Left colon (tissue), 2 donors: Measurements from ENCODE around the gene HABP4. TPM values are rescaled to one million over a fixed set of nuclear protein-coding genes. Genes with fewer than 3 reads are reported as not detected.
"Not testable (repeated sequence)": the region's sequence is repeated elsewhere in the genome, so short reads cannot be mapped to it uniquely, and the experiment has no call there.

Experiments used
- ATAC-seq: fragments of 200-7000 bp; cut with Tn5 transposase; one replicate; pipeline ENCODE4 v1.9.1; 2020; ENCODE audit warnings: mild to moderate bottlenecking, moderate library complexity
- DNase-seq, 2 donors: peaks; one replicate each; pipeline ENCODE4 v3.0.0-alpha.2; 2020
- intact Hi-C, 2 donors: fragments of 100-400 bp; cut with DNase I in 1 of 2; cut with micrococcal nuclease in 1 of 2; formaldehyde crosslinking; loops; one replicate each; pipeline versions ENCODE4 v1.11.2 to v1.14.0; 2022; cut with DNase I, micrococcal nuclease
- total RNA-seq, 2 donors: library from RNA; stranded (reverse); fragmentation: NEBNext Ultra II Directional; extraction: Animal tissue kit (Norgen Biotek cat#: 25700); gene quantifications; one replicate each; pipeline ENCODE4 v1.2.1, GENCODE V29; 2021
- donor health status: DM: no; HTN: no; CAD: no.
- donor health status: DM: yes; HTN: yes; CAD: no.

HABP4 gene
- total RNA-seq, 2 donors from 2014 or later = 2.0 to 4.3 TPM

GRCh38 chr9:96491079-96491879 is 41.3 kb downstream of the HABP4 start:
- ATAC-seq (no peak), DNase-seq (no peak)
- intact Hi-C loops = no loop called here

- ATAC-seq = no peak
- no peak for DNase-seq
- intact Hi-C loops = no loop called here
Observed at GRCh38 chr9:96491880-96492525, 42.0 kb downstream of the HABP4 start.

- intact Hi-C loops = no loop called here
- ATAC-seq = no peak
- no peak for DNase-seq
Observed at GRCh38 chr9:96492993-96493531, 43.1 kb downstream of the HABP4 start.

- no peak for ATAC-seq
Observed at GRCh38 chr9:96493757-96494156, 43.8 kb downstream of the HABP4 start.

GRCh38 chr9:96494215-96494800 is 44.3 kb downstream of the HABP4 start:
- no peak for DNase-seq
- ATAC-seq = no peak
- intact Hi-C loops = no loop called here

More at GRCh38 chr9:96493757-96494156, 43.8 kb downstream of the HABP4 start:
- intact Hi-C loops = no loop called here
- DNase-seq = no peak

- ATAC-seq = no peak
- no peak for DNase-seq
- intact Hi-C loops = no loop called here
Observed at GRCh38 chr9:96495341-96495740, 45.4 kb downstream of the HABP4 start.

- ATAC-seq = no peak
- intact Hi-C loops = no loop called here
Observed at GRCh38 chr9:96496368-96497116, 46.6 kb downstream of the HABP4 start.

GRCh38 chr9:96497117-96497399 is 47.1 kb downstream of the HABP4 start:
- DNase-seq (no peak), ATAC-seq (no peak)
- intact Hi-C loops = no loop called here

More at GRCh38 chr9:96496368-96497116, 46.6 kb downstream of the HABP4 start:
- no peak for DNase-seq

GRCh38 chr9:96498796-96499195 is 48.8 kb downstream of the HABP4 start:
- intact Hi-C loops = no loop called here
- ATAC-seq = no peak
- DNase-seq = no peak

GRCh38 chr9:96499257-96499656 is 49.3 kb downstream of the HABP4 start:
- ATAC-seq (no peak), DNase-seq (no peak)
- intact Hi-C loops = no loop called here

- no peak for DNase-seq
- no peak for ATAC-seq
- intact Hi-C loops = no loop called here
Observed at GRCh38 chr9:96500696-96501632, 51.0 kb downstream of the HABP4 start.

GRCh38 chr9:96501633-96502538 is 51.9 kb downstream of the HABP4 start:
- intact Hi-C loops = no loop called here
- ATAC-seq = no peak
- DNase-seq = no peak

GRCh38 chr9:96502539-96503373 is 52.8 kb downstream of the HABP4 start:
- intact Hi-C loops = no loop called here
- DNase-seq (no peak), ATAC-seq (no peak)

- DNase-seq, ATAC-seq, intact Hi-C loops: not testable (repeated sequence)
Observed at GRCh38 chr9:96503374-96503748, 53.4 kb downstream of the HABP4 start.

- DNase-seq = no peak
- no peak for ATAC-seq
- intact Hi-C loops = no loop called here
Observed at GRCh38 chr9:96503918-96504317, 53.9 kb downstream of the HABP4 start.

GRCh38 chr9:96505316-96505991 is 55.5 kb downstream of the HABP4 start:
- intact Hi-C loops = no loop called here
- DNase-seq (no peak), ATAC-seq (no peak)
